Measurements from ENCODE around the gene NLGN1.

NLGN1 gene

DNA sequence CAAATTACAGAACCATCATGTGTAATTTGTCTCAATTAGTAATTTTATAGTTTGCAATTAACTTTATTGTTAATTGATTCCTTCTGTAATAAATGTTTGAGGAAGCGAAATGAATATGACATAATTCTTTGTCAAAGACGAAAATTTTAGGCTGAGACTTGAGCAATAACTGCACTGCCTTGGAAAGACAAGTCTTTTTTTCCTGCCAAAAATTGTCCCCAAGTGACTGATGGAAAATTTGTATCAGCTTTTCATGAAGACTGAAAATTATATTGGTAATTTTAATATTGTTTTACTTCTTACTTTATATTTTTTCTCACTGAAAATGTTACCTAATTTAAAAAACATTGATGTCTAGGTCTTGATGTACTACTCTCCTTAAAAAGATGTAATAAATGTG is 622.6 kb downstream of the NLGN1 start:
- no peak for DNase-seq

DNA sequence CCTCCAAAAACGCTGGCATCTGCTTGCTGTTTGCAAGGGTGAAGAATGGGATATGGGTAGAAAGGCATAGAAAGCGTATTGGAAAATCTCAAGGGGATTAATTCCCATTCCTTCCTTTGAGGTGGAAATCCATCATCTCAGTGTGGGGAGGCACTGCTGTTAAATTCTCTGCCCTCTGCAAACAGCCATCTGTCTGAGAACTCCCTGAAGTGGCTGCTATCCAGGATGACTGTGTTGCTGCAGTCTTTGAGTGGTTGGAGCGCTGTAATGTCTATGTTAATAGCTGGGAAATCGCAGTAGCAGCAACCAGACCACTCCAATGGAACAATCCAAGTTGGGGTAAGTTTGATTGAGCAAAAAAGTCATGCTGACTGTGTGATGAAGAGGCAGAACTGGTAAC is 625.9 kb downstream of the NLGN1 start:
- DNase-seq: no peak

DNA sequence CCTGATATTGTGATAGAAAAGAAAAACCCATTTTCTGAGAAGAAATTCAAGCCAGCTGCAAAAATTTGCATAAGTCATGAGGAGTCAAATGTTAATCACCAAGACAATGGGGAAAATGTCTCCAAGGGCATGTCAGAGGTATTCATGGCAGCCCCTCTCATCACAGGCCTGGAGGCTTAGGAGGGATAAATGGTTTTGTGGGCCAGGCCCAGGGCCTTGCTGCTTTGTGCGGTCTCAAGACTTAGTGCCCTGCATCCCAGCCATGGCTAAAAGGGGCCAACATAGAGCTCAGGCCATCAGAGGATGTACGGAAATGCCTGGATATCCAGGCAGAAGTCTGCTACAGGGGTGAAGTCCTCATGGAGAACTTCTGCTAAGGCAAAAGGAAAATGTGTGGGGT is 631.1 kb downstream of the NLGN1 start:
- DNase-seq: no peak

DNA sequence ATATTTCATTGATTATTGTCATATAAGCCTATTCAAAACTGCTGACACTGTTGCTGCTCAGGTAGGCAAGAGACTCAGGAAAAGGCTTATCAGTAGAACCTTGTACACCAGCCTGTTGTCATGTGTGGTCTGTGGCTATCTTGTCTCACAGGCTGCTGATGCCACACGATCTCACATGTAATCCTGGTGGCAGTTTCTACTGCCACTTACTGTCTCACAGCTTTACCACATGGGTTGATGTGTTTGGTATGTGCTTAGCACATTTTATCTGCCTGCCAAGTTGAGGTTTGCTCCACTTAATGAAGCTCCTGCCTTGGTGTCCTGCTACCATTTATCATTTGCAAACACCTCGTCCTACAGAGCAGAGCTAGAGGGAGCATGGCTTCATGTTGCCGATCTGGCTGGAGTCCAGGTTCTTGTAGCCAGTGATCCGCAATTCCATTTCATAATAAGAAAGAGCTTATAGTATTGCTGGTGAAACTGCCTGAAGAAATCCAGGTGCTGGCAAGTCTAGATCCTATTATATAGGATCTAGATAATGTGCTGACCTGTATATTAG is 637.9 kb downstream of the NLGN1 start:
- DNase-seq: no peak

DNA sequence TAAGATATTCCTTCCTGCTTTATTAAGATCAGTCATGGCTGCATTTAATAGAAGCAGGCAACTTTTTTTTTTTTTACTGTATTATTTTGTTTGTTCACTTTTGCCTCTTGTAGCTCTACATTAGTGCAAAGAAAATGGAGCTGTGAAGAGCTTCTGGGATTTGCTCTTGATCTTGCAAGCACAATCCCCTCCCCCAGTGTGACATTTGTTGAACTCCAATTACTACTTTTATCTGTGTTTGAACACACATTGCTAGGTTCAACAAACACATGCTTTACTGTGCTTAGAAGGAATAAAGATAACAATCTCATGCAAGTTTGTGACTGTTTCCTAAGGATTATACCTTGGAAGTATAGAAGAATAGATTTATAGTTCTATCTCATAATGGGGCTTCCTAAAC is 648.8 kb downstream of the NLGN1 start:
- no peak for DNase-seq

DNA sequence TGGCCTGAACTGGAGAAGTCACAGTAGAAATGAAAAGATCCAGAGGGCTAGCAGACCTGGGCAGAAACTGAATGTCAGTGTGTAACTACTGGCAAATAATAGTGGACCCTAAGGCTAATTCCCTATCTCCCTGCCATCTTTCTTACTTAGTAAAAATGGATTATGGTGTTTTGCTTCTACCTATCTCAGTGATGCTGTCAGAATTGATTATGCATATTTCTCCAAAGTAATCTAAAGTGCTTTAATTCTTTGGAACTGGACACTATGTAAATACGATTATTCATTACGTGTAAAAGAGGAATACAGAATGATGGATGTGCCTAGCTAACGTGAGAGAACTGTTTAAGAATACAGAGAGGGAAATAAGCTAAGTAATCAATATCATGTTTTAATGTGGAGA is 651.9 kb downstream of the NLGN1 start:
- DNase-seq: no peak

DNA sequence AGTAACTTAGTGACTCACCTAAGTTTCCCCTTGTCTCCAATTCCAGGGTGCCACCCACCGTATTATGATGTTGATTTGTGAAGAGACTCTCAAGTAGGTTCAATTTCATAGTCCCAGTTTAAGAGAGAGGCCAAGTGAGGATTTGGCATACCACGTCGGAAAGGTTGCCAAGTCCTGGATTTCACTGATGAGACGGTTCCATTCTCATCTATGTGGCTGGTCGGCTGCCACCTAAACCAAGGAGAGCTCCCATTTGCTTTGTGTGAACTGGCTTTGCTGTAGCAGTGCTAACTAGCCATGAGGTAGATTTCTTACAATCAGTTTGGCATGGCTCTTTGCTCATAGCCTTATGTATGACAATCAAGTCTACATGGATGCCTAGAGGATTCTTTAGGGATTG is 653.6 kb downstream of the NLGN1 start:
- no peak for DNase-seq

DNA sequence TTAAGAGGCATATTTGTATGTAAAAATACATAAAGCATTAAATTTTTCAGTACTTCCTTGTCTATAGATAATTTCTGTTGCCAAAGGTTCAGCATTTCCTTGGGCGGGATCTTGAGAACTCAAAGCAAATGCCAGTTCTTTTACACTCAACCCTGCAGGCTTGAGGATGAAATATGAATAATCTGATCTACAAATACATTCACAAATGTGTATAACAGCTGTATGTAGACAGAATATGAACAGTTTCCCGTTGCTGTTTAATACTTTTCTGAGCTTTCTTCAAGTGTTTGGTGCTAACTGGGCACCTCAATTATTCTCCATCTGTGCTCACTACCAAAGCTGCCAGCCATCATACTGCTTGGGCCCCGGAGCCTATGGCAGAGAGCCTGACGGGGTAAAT is 661.3 kb downstream of the NLGN1 start:
- no peak for DNase-seq

DNA sequence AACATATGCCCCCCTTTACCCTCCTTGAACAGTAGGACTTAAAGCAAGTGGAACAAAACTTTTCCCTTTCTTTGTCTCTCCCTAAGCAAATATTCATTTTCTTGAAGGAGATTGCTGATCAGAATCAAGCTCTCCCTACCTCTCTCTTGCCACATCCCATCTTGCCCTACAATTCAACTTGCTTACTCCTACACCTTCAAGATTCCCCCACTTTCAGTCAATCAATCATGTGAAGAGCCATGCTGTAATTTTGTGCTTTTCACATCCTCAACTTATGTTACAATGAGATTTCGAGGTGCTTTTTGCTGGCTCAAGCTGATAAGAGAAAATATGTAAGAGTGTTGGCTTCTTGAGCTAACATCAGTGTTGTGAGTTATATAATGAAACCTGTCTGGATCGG is 662.9 kb downstream of the NLGN1 start:
- DNase-seq: no peak

DNA sequence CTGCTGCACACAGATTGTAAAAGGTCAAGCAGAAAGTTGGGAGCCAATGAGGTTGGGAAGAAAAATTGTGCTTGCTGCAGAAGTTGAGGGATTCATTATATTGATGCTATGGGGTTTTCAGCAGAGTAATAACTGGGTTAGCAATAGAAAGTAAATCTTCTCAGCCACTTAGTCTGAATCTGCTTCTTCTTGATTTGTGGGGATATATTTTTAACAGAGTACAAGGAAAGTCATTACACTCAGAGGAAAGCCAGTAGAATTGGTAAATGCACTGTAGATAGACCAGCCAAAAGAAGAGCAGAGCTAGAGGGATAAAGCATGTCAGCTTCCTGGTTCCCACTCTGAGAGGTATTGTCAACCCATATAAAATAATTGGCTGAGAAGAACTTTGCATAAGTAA is 663.6 kb downstream of the NLGN1 start:
- no peak for DNase-seq

DNA sequence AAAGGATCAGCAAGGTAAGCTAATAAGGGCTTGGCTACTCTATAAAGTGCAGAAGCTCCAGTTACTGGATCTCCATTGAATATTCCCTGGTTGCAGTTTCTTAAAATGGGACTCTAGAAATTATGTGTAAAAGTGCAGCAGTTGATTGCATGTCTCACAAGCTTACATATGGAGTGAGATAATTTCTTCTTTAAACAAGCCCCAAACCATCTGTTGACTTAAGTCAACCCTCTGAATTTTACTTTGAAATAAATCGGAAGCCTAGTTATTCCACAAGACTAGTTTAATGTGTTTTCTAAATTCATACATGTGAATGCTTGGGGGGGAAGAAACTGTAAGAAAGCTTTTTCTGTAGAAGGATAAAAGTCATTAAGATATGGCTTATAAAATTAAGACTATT is 664.2 kb downstream of the NLGN1 start:
- no peak for DNase-seq

DNA sequence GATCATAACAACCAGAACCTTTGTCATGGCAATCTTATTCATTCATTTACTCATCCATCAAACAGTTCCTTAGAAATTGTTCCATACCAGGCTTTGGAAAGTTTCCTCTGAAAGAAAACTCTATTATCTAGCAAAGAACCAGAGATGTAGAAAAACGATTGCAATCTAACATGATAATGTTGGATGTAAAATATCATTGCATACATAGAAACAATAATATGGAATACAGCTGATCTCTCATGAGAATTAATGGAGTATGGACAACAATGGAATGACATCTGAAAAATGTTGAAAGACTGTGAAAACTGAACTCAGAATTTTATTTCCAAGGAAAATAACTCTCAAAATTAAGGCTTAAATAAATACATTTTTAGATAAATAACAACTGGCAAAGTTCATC is 665.4 kb downstream of the NLGN1 start:
- DNase-seq: no peak

DNA sequence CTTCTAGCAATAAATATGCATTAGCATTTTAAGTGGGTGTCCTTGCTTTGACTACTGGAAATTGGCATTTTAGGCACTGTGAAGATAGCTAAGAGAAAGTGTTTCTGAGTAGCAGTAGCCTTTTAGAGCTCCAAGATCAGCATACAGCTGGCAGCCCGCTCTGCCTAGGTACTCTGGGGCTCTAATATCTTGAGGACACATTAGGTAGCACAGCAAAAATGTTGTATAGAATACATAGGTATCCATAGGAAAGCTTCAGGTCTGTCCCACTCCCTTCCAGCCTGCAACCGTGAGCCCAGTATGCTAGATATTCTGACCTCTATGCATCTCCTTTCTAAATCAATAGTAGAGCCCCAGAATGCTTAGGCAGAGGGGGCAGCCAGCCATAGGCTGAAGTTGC is 670.5 kb downstream of the NLGN1 start:
- no peak for DNase-seq

DNA sequence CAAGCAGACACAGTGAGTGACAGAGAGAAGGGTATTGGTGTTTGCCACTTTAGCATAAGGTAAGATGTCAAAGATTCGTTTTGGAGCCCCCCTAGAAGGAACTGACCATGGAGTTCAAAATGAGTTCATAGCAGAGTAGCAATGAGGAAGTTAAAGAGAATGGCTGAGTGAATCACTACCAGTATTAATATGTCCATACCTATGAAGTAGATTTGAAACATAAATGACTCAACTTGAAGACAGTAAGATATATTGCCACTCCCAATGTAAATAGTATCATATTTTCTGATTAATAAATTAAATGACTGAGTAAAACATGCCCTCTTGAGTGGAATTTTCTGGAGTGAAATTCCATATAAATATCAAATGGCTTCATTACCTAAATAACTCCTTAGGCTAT is 675.1 kb downstream of the NLGN1 start:
- no peak for DNase-seq

DNA sequence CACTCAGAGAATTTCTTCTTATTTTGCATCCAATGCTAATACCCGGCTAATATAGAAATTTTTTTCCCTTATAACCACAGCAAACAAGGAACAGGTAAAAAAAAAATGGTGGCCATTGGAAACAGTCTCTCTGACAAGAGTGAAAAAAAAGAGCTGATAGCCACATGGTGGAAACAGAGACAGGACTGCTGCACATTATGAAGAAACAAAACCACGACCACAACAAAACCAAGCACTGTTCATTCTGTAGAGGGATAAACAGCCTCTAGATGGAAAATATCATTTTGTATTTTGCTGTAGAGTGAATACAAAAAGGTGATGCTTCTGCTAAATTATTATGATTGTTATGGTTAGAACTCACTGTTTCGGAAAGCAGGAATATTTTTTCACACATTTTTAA is 686.2 kb downstream of the NLGN1 start:
- DNase-seq: no peak

DNA sequence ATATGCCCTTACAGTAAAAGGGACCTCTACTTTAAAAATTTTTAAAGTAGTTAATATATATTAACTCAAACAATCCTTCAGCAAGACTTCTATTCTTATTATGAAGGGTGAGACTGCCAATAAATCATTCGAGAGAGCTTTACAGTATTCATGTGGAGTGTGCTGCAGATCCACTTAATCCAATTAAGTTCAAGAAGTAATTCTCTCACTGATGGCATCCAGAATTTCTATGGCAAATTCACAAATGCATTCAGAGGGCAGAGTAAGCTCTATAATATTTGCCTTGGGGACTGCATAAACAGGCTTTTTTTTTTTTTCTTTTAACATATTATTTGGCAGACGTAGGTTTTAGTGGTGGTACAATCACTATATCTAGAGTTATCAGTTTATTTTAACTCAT is 692.0 kb downstream of the NLGN1 start:
- DNase-seq: no peak

DNA sequence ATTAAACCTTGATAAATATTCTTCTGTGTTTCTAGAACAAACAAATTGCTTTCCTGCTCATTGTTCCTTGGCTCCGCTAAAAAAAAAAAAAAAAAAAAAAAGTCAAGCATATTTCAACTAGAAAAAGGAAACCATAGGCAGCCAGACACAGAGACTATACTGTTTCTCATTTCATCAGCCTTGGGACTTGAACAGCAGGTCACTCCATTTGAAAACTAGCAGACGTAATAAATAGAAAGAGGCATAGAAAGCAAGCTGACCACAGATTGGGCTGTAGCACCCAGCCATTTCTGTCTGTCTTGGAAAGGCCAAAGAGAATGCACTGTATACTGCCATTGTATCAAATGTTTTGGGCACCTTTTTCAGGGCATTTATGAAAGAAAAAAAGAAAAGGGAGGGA is 697.1 kb downstream of the NLGN1 start:
- DNase-seq: no peak

DNA sequence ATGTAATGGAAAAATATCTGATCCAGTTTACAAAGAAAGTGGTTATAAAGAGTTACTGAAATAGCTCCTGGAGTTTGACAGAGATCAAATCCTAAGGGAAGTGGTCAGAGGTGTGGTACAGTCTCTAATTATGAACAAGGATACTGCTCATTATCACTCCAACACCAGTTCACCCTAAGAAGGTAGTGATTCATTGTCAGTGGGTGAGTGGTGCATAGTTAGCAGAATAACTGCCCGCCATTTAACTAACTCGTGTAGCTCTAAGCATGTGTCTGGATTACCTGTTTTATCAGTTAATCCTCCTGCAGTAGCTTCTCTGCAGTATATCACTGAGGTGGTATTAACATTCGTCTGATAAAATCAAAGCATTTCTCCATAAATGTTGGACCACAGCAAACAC is 700.1 kb downstream of the NLGN1 start:
- DNase-seq: no peak

DNA sequence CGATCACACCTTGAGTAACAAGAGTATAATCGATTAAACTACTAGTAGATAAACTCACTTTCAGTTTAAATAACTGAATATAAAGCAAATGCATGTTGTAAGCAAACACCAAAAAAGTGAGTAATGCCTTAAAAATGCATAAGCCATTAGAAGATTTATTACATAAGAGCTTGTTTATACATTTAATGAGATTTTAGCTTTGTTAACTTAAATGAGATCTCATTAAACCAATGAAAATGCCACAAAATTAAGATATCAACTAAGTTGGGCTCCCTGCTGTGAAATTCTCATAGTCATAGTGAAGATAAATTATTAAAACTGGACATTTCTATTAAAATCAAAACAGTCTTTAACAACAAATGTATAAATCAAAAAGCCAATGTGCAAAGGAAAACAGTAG is 701.2 kb downstream of the NLGN1 start:
- no peak for DNase-seq

DNA sequence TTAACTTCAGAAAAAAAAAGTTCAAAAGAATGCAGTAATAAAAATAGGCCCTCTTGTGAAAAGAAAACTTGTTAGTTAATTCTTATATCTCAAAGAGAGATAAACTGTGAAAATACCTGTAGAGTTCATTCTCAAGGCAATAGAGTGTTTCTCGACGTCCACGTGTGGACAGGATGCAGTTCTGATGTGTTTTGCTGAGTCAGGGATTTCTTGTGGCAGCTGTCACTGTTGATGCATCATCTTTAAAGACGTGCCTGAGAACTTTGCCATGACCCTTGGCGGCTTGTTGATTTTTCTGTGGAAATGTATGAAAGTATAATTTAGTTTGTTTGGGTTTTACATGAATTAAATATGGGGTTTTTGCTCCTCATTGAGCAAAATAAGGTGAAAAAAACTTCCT is 702.2 kb downstream of the NLGN1 start:
- no peak for DNase-seq

DNA sequence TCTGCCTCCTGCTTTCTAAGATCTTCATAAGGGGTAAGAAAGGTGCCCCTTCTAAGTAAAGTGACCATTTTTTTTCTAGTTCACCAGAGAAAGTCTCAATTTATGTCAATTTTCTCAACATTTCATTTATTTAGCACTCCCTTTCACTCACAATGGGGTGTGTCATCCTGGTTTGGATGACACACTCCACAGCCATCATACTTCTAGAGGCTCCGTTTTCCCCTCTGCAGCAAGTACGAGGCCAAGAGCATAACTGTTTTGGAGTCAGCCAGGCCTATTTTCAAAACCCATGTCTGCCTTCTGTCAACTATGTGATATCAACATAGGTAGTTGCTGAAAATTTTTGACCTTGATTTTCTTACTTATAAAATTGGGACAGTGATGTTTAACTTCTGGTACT is 703.2 kb downstream of the NLGN1 start:
- DNase-seq: no peak

DNA sequence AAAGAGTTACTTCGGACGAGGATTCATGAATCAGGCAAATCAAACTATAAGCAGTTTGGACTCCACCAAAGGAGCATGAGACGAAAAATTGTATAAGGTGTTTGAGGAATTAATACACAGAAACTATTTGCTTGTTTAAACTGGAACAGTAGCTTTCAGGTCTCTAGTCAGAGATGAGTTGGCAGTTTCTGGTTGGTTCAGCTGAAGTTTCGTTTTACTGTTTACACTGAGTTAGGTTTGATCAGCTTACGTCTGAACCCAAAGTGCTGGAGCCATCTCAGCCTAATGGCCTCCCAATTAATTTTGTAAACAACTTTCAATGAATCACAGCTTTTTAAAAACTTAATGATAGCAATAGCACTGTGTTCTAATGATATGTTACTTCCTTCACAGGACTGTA is 703.7 kb downstream of the NLGN1 start:
- no peak for DNase-seq

DNA sequence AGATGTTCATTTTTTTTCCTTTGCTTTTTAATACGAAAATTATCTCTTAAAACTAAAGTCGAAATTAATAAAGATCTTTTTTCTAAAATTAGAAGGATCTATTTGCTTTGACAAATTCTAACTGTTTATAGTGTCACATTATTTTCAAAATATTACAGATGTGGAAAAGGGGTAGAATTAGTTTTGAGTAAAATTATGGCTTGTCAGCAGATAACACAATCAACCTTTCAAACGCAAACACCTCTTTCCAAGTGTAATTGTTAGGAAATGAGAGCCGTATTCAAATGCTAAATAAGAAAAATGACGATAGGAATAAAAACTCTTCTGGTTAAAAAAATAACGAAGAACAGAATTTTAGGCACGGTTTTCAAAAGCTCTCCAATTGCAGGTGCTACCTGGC is 704.7 kb downstream of the NLGN1 start:
- DNase-seq: no peak

DNA sequence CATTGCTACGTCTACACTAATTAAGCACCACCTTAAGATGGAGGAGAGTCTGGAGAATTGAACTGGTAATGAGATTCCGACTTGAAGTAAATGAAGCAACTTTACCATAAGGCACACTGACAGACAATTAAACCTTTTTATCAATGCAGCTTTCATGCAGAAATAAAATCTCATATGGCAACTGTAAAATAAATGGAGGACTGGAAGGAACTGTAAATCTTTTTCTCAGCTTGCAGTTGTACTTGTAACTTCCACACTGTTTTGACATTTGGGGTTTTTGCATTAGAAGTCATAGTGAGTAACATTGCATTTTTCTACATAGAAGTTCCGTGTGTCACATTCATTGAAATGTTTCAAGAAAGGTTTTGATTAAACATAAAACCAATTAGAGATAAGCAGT is 705.3 kb downstream of the NLGN1 start:
- no peak for DNase-seq

DNA sequence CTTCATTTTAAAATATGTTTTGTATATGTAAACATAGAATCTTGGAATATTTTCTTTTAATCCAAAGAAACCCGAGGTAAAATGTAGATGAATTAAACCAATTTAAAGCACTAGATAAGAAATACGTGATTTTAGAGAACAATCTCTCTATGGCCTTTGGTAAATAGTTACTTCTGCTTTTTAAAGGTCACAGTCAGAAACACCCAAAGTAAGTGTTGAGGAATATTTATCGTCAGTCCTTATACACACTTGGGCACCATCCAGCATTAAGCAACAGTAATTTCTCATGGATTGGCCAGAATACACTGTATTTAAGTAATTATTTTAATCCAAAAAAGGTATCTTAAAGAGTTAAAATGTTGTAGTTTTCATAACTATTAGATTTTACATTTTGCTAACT is 713.2 kb downstream of the NLGN1 start:
- DNase-seq: no peak

DNA sequence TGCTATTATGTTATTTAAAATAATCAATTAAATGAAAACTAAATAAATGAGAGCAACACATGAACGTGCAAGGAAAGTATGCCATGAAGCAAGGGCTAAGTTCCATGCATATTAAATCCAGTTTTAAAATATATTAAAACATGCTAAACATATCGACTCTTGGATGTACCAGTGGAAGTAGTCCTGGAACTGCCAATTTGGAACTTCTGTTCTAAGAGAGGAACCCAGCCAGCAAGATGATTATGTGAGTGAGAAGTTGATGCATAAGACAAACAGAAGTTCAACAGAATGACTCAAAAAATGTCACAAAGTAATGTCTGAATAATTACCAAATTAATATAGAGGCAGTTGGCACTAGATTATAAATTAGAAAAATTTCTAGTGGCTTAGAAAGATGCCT is 714.2 kb downstream of the NLGN1 start:
- no peak for DNase-seq
